ENCODE results near the gene MACO1. TPM values are rescaled to one million over a fixed set of nuclear protein-coding genes. Genes with fewer than 3 reads are reported as not detected.

Gene MACO1
- total and polyA plus RNA-seq, 4 donors = 15.3 to 23.2 (median 20.6) TPM

GRCh38 chr1:25468033-25468432 is 37.3 kb downstream of the MACO1 start:
- Histone ChIP-seq H3K27ac (ENCODE audit: low read depth in 1 of 2, low read length in 2 of 2) (no peak overlapping the region), H3K36me3 (ENCODE audit: control insufficient read depth in 4 of 4, insufficient read depth in 3 of 4, low read depth in 1 of 4, low read length in 3 of 4) (peaks cover 0 to 2% (median 0%) of the 10 kb centered on the region in 4 donors), H3K9me3 (ENCODE audit: control insufficient read depth in 4 of 4, low read length in 3 of 4) (no peaks in the 10 kb centered on the region), H3K4me1 (ENCODE audit: control insufficient read depth in 4 of 4, insufficient read depth in 4 of 4, low read length in 3 of 4) (peaks cover 0 to 5% (median 1%) of the 10 kb centered on the region in 4 donors), H3K4me3 (ENCODE audit: low read depth in 1 of 3, low read length in 3 of 3) (no peak overlapping the region), H3K27me3 (ENCODE audit: control insufficient read depth in 4 of 4, insufficient read depth in 4 of 4, low read length in 3 of 4) (no peaks in the 10 kb centered on the region), H3K9ac (ENCODE audit: low read depth in 1 of 2, low read length in 2 of 2) (no peak overlapping the region)
- DNase-seq (ENCODE audit: low spot score) = no peak
- TF ChIP-seq SP1 (IDR thresholded peaks at IDR 0.05) (no peak), HNF4G (IDR thresholded peaks at IDR 0.05) (no peak), GABPA (IDR thresholded peaks at IDR 0.05 in 1 of 2, conservative IDR thresholded peaks at IDR 0.05 in 1 of 2) (no peak), MAX (IDR thresholded peaks at IDR 0.05) (no peak), HNF4A (conservative IDR thresholded peaks at IDR 0.05) (no peak), CTCF (IDR thresholded peaks at IDR 0.05; ENCODE audit: low read depth, low read length, missing input control) (no peak), NR2F2 (IDR thresholded peaks at IDR 0.05) (no peak), RXRA (IDR thresholded peaks at IDR 0.05) (no peak), TAF1 (conservative IDR thresholded peaks at IDR 0.05) (no peak), FOXA2 (IDR thresholded peaks at IDR 0.05) (no peak)

- Histone ChIP-seq H3K4me3 (ENCODE audit: low read depth in 1 of 3, low read length in 3 of 3) (no peak overlapping the region), H3K9me3 (ENCODE audit: control insufficient read depth in 4 of 4, low read length in 3 of 4) (no peaks in the 10 kb centered on the region), H3K9ac (ENCODE audit: low read depth in 1 of 2, low read length in 2 of 2) (no peak overlapping the region), H3K4me1 (ENCODE audit: control insufficient read depth in 4 of 4, insufficient read depth in 4 of 4, low read length in 3 of 4) (peaks cover 0 to 6% (median 2%) of the 10 kb centered on the region in 4 donors), H3K27ac (ENCODE audit: low read depth in 1 of 2, low read length in 2 of 2) (no peak overlapping the region), H3K27me3 (ENCODE audit: control insufficient read depth in 4 of 4, insufficient read depth in 4 of 4, low read length in 3 of 4) (no peaks in the 10 kb centered on the region), H3K36me3 (ENCODE audit: control insufficient read depth in 4 of 4, insufficient read depth in 3 of 4, low read depth in 1 of 4, low read length in 3 of 4) (no peaks in the 10 kb centered on the region)
- DNase-seq (ENCODE audit: low spot score) = no peak
- 90% methylated on average over 2 of the region's 2 CpGs for WGBS
- no peak for TF ChIP-seq RXRA (IDR thresholded peaks at IDR 0.05)
- no peak for TF ChIP-seq YY1 (IDR thresholded peaks at IDR 0.05)
- TF ChIP-seq EGR1 (IDR thresholded peaks at IDR 0.05; ENCODE audit: low read depth in 2 of 2) = no peak
- no peak for TF ChIP-seq REST (IDR thresholded peaks at IDR 0.05)
- TF ChIP-seq SP1 (IDR thresholded peaks at IDR 0.05) = no peak
- TF ChIP-seq TAF1 (conservative IDR thresholded peaks at IDR 0.05) = no peak
- no peak for TF ChIP-seq JUND (IDR thresholded peaks at IDR 0.05)
- no peak for TF ChIP-seq HNF4A (conservative IDR thresholded peaks at IDR 0.05)
- no peak for TF ChIP-seq RAD21 (IDR thresholded peaks at IDR 0.05)
- TF ChIP-seq NR2F2 (IDR thresholded peaks at IDR 0.05) = no peak
- TF ChIP-seq GABPA (IDR thresholded peaks at IDR 0.05 in 1 of 2, conservative IDR thresholded peaks at IDR 0.05 in 1 of 2) = no peak
- no peak for TF ChIP-seq MAX (IDR thresholded peaks at IDR 0.05)
- no peak for TF ChIP-seq ZBTB33 (IDR thresholded peaks at IDR 0.05)
- no peak for TF ChIP-seq HNF4G (IDR thresholded peaks at IDR 0.05)
- TF ChIP-seq FOXA1 (IDR thresholded peaks at IDR 0.05) = no peak
Observed at GRCh38 chr1:25469177-25469576, 38.5 kb downstream of the MACO1 start.
